Thyroid gland (tissue), 4 donors: Measurements from ENCODE around the gene GRAMD4.

ENCODE experiments used
- CTCF ChIP-seq, 6 experiments: fragments of 200-600 bp in 3 of 6; fragments of 450-650 bp in 3 of 6; sonication (generic) in 3 of 6; IDR thresholded peaks; one replicate each; pipeline ENCODE4 v1.5.1; 2016 to 2019; ENCODE audit warnings: antibody characterized with exemption in 6 of 6, mild to moderate bottlenecking in 2 of 6, inconsistent platforms in 1 of 6, moderate library complexity in 1 of 6
- POLR2A ChIP-seq, 2 donors: fragments of 450-650 bp; IDR thresholded peaks; one replicate each; pipeline ENCODE4 v1.6.1; 2017; ENCODE audit warnings: antibody characterized with exemption in 2 of 2, mild to moderate bottlenecking in 2 of 2, moderate library complexity in 1 of 2

- no peak for TF ChIP-seq CTCF (IDR thresholded peaks at IDR 0.05)
- TF ChIP-seq POLR2A (IDR thresholded peaks at IDR 0.05) = no peak
Observed at GRCh38 chr22:46696614-46697013, 76.4 kb downstream of the GRAMD4 start.
